Skeletal muscle satellite cell (primary cell): ENCODE measurements around the gene FBXO4.
"Not testable (repeated sequence)": the region's sequence is repeated elsewhere in the genome, so short reads cannot be mapped to it uniquely, and the experiment has no call there.

Experiments used
- H3K27me3 ChIP-seq: 2 replicates; pipeline ENCODE4 v1.7.0; 2013; ENCODE audit warnings: low read length; ENCODE audit not compliant: control insufficient read depth, insufficient read depth
- H3K36me3 ChIP-seq: 2 replicates; pipeline ENCODE4 v1.7.0; 2013; ENCODE audit warnings: mild to moderate bottlenecking, control low read depth, low read length; ENCODE audit not compliant: insufficient read depth
- H3K4me1 ChIP-seq: 2 replicates; pipeline ENCODE4 v1.7.0; 2013; ENCODE audit warnings: low read length; ENCODE audit not compliant: control insufficient read depth, insufficient read depth
- H3K4me2 ChIP-seq: 2 replicates; pipeline ENCODE4 v1.7.0; 2013; ENCODE audit warnings: mild to moderate bottlenecking, low read length
- H3K4me3 ChIP-seq: 2 replicates; pipeline ENCODE4 v1.7.0; 2013; ENCODE audit warnings: low read length
- H3K9ac ChIP-seq: 2 replicates; pipeline ENCODE4 v1.7.0; 2013; ENCODE audit warnings: mild to moderate bottlenecking, low read depth, low read length, moderate library complexity
- H3K9me3 ChIP-seq: replicated peaks from 2 replicates; pipeline ENCODE4 v1.7.0; 2013; ENCODE audit warnings: mild to moderate bottlenecking, control low read depth, low read length

The FBXO4 gene

DNA sequence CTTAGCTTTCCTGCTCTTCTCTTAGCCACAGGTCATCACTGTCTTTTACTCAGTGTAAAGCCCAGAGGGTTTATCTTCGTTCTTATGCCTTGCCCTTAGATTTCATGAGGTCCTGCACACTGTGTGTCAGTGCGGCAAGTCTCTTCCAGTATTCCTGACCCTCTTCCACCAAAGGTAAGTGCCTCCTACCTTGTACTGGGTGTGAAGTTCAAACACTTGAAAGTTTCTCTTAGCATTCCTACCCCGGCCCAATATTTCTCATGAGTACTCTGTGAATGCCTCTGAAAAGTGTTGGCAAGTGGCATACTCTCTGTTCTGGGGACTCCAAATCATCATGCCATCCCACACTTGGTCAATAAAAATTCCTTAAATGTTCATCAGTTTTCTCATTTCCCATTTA lies 37.4 kb downstream of the FBXO4 start:
- Histone ChIP-seq H3K9ac (no peak overlapping the region), H3K9me3 (no peaks in the 10 kb centered on the region), H3K36me3 (no peaks in the 10 kb centered on the region), H3K4me2 (no peak overlapping the region), H3K4me1 (no peaks in the 10 kb centered on the region), H3K27me3 (no peaks in the 10 kb centered on the region), H3K4me3 (no peak overlapping the region)

GRCh38 chr5:41966401-41967105 lies 41.5 kb downstream of the FBXO4 start:
- no peak overlapping the region for H3K4me3 ChIP-seq
- no peaks in the 10 kb centered on the region for H3K36me3 ChIP-seq
- no peak overlapping the region for H3K4me2 ChIP-seq
- no peak overlapping the region for H3K9ac ChIP-seq
- no peaks in the 10 kb centered on the region for H3K4me1 ChIP-seq
- no peaks in the 10 kb centered on the region for H3K9me3 ChIP-seq
- H3K27me3 ChIP-seq, result no peaks in the 10 kb centered on the region

DNA sequence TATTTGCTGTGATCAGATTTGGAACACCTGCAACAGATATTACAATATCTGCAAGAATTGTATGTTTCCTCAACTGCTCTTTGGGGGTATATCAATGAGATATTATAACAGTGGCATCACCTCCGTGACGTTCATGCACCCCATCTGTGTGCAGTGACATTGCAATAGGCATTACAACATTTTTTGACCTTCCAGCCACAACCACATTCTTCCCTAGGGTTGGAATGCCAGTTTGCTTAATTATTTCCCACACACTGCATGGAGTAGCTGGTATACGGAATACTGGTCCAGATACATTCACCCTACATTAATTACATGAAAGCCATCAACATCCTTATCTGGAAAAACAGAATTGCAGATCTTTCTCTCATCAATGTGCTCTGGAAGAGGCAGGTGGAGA lies 42.3 kb downstream of the FBXO4 start:
- Histone ChIP-seq H3K4me3 (no peak overlapping the region), H3K36me3 (no peaks in the 10 kb centered on the region), H3K27me3 (no peaks in the 10 kb centered on the region), H3K9me3 (no peaks in the 10 kb centered on the region), H3K9ac (no peak overlapping the region), H3K4me2 (no peak overlapping the region), H3K4me1 (no peaks in the 10 kb centered on the region)

- no peak overlapping the region for H3K4me2 ChIP-seq
- no peak overlapping the region for H3K4me3 ChIP-seq
- H3K9me3 ChIP-seq, result no peaks in the 10 kb centered on the region
- no peak overlapping the region for H3K9ac ChIP-seq
- no peaks in the 10 kb centered on the region for H3K27me3 ChIP-seq
- H3K4me1 ChIP-seq, result no peaks in the 10 kb centered on the region
- no peaks in the 10 kb centered on the region for H3K36me3 ChIP-seq
Measured at GRCh38 chr5:41968153-41968723, 43.2 kb downstream of the FBXO4 start.

- no peaks in the 10 kb centered on the region for H3K27me3 ChIP-seq
- no peak overlapping the region for H3K9ac ChIP-seq
- H3K4me3 ChIP-seq, result no peak overlapping the region
- no peaks in the 10 kb centered on the region for H3K36me3 ChIP-seq
- no peaks in the 10 kb centered on the region for H3K4me1 ChIP-seq
- no peaks in the 10 kb centered on the region for H3K9me3 ChIP-seq
- no peak overlapping the region for H3K4me2 ChIP-seq
Measured at GRCh38 chr5:41973087-41973486, 48.0 kb downstream of the FBXO4 start.

DNA sequence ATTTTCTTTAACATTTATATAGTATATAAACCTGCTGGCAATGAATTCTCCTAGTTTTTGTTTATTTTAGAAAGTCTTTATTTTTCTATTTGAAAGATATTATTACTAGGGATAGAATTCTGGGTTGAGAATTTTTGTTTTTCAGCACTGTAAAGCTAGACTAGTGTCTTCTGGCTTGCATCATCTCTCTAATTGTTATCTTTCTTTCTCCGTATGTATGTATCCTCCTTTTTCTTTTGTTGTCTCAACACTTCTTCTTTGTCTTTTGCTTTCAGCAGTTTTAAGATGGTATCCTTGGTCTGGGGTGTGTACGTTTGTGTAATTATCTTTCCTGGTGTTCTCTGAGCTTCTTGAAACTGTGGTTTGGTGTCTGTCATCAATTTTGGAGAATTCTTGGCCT lies 48.8 kb downstream of the FBXO4 start:
- no peaks in the 10 kb centered on the region for H3K9me3 ChIP-seq
- H3K4me3 ChIP-seq, result no peak overlapping the region
- H3K4me1 ChIP-seq, result no peaks in the 10 kb centered on the region
- no peak overlapping the region for H3K4me2 ChIP-seq
- no peaks in the 10 kb centered on the region for H3K27me3 ChIP-seq
- no peaks in the 10 kb centered on the region for H3K36me3 ChIP-seq
- H3K9ac ChIP-seq, result no peak overlapping the region

- Histone ChIP-seq H3K27me3 (no peaks in the 10 kb centered on the region), H3K9me3 (no peaks in the 10 kb centered on the region), H3K4me1 (no peaks in the 10 kb centered on the region), H3K9ac (no peak overlapping the region), H3K36me3 (no peaks in the 10 kb centered on the region), H3K4me2 (no peak overlapping the region), H3K4me3 (no peak overlapping the region)
Measured at GRCh38 chr5:41978676-41979075, 53.6 kb downstream of the FBXO4 start.

GRCh38 chr5:41980396-41980795 lies 55.3 kb downstream of the FBXO4 start:
- no peaks in the 10 kb centered on the region for H3K4me1 ChIP-seq
- H3K4me2 ChIP-seq, result no peak overlapping the region
- no peak overlapping the region for H3K9ac ChIP-seq
- H3K4me3 ChIP-seq, result no peak overlapping the region
- H3K27me3 ChIP-seq, result no peaks in the 10 kb centered on the region
- H3K9me3 ChIP-seq, result no peaks in the 10 kb centered on the region
- H3K36me3 ChIP-seq, result no peaks in the 10 kb centered on the region

- Histone ChIP-seq H3K4me2 (no peak overlapping the region), H3K9ac (no peak overlapping the region)
Measured at GRCh38 chr5:41980870-41981269, 55.8 kb downstream of the FBXO4 start.

GRCh38 chr5:41982858-41983257 lies 57.8 kb downstream of the FBXO4 start:
- H3K36me3 ChIP-seq, H3K4me1 ChIP-seq, H3K4me2 ChIP-seq, H3K9me3 ChIP-seq, H3K4me3 ChIP-seq, H3K27me3 ChIP-seq, H3K9ac ChIP-seq: not testable (repeated sequence)

More at GRCh38 chr5:41980870-41981269, 55.8 kb downstream of the FBXO4 start:
- no peaks in the 10 kb centered on the region for H3K27me3 ChIP-seq
- no peaks in the 10 kb centered on the region for H3K9me3 ChIP-seq
- H3K36me3 ChIP-seq, result no peaks in the 10 kb centered on the region
- H3K4me3 ChIP-seq, result no peak overlapping the region
- H3K4me1 ChIP-seq, result no peaks in the 10 kb centered on the region

- Histone ChIP-seq H3K9me3 (no peaks in the 10 kb centered on the region), H3K27me3 (peaks cover 8% of the 10 kb centered on the region), H3K9ac (no peak overlapping the region), H3K36me3 (no peaks in the 10 kb centered on the region), H3K4me3 (no peak overlapping the region), H3K4me1 (no peaks in the 10 kb centered on the region), H3K4me2 (no peak overlapping the region)
Measured at GRCh38 chr5:41983284-41983683, 58.2 kb downstream of the FBXO4 start.
